Peyer's patch (tissue), 4 donors: Measurements from ENCODE around the gene TEX264.

Experiments
- CTCF ChIP-seq, 6 experiments: fragments of 450-650 bp in 4 of 6; fragments of 200-600 bp in 2 of 6; sonication (generic) in 1 of 6; IDR thresholded peaks; one replicate each; pipeline ENCODE4 v1.5.1; 2017 to 2019; ENCODE audit warnings: antibody characterized with exemption in 6 of 6, mild to moderate bottlenecking in 3 of 6, moderate library complexity in 1 of 6
- POLR2A ChIP-seq, 2 donors: fragments of 450-650 bp; IDR thresholded peaks; one replicate each; pipeline ENCODE4 v1.5.1; 2017; ENCODE audit warnings: antibody characterized with exemption in 2 of 2, mild to moderate bottlenecking in 2 of 2, moderate library complexity in 2 of 2

- no peak for TF ChIP-seq CTCF (IDR thresholded peaks at IDR 0.05)
- TF ChIP-seq POLR2A (IDR thresholded peaks at IDR 0.05): no peak
Observed at GRCh38 chr3:51715231-51715976, 44.4 kb downstream of the TEX264 start.
